LNCaP clone FGC (cell line): Measurements from ENCODE around the gene FOXA1.

Experiments used
- DNase-seq: peaks from one replicate; pipeline ENCODE4 v3.0.0-alpha.2; 2011; ENCODE audit warnings: low read depth
- H3K4me3 ChIP-seq: 2 replicates; pipeline ENCODE4 v1.5.1; 2011; ENCODE audit warnings: mild to moderate bottlenecking, low read depth, low read length, control low read depth
- CTCF ChIP-seq: IDR thresholded peaks from 2 replicates; pipeline ENCODE4 v1.5.1; 2012; ENCODE audit warnings: mild to moderate bottlenecking; ENCODE audit not compliant: control insufficient read depth, insufficient read depth; ENCODE audit errors: extremely low read depth

Gene FOXA1

GRCh38 chr14:37545174-37545573 is 49.9 kb downstream of the FOXA1 start:
- no peak for DNase-seq
- TF ChIP-seq CTCF, result no peak
- no peak overlapping the region for H3K4me3 ChIP-seq

DNA sequence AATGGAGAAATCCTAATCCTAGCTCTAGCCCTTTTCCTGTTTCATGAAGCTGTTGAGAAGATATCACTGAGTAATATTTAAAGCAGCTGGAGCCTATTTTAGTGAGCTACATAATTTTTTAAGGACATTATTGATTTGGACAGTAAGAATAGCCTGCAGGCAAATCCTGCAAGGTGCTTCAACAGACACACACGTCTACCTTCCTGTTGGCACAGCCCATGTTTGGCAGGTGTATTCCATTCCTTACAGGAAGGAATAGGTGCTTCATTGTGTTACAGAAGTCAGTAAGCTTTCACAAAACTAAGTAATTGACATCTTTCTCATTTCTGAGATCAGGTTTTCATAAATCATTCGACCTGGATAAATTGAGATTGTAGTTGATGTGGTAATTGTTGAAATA is 50.6 kb downstream of the FOXA1 start:
- DNase-seq, result peak; percentile 94
- no peak for TF ChIP-seq CTCF
- no peak overlapping the region for H3K4me3 ChIP-seq

DNA sequence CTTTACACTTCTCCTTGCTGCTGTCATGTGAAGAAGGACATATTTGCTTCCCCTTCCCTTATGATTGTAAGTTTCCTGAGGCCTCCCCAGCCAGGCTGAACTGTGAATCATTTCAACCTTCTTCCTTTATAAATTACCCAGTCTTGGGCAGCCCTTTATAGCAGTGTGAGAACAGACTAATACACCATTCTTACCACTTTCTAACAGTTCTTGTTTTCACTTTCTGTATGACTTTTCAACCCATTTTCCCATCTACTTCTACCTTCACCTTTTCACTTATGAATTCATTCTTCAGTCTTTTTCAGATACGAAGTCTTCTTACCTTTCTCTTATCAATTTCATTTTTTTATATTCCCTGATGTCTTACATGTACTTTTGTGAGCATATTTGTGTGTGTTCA is 55.1 kb downstream of the FOXA1 start:
- no peak overlapping the region for H3K4me3 ChIP-seq
- DNase-seq, result no peak
- no peak for TF ChIP-seq CTCF
